OCI-LY3 (cell line): ENCODE measurements around the gene RNF157.

Source experiments
- H2AFZ ChIP-seq: fragments of 200-600, 300-600 bp; shearing (Covaris generic); 2 replicates; pipeline ENCODE4 v1.6.0; 2014; ENCODE audit warnings: antibody characterized with exemption, low read depth, low read length
- H3K27ac ChIP-seq: fragments of 200-600, 300-600 bp; sonication (generic); 2 replicates; pipeline ENCODE4 v1.5.1; 2014; ENCODE audit warnings: mild to moderate bottlenecking, low read length, moderate library complexity, mixed read lengths
- H3K27me3 ChIP-seq: fragments of 200-600, 300-600 bp; sonication (generic); 2 replicates; pipeline ENCODE4 v1.6.1; 2014; ENCODE audit warnings: low read depth, low read length, mixed read lengths
- H3K36me3 ChIP-seq: fragments of 200-600, 300-600 bp; sonication (generic); replicated peaks from 2 replicates; pipeline ENCODE3; 2014; ENCODE audit warnings: low read depth, low read length, mixed read lengths
- H3K4me1 ChIP-seq: fragments of 300-600, 200-600 bp; sonication (generic); 2 replicates; pipeline ENCODE4 v1.6.1; 2014; ENCODE audit warnings: low read length, mixed read lengths
- H3K4me2 ChIP-seq: fragments of 200-600, 300-600 bp; sonication (generic); 2 replicates; pipeline ENCODE4 v1.6.1; 2014; ENCODE audit warnings: low read length, mixed read lengths
- H3K4me3 ChIP-seq: fragments of 300-600, 200-600 bp; sonication (generic); 2 replicates; pipeline ENCODE4 v1.5.1; 2014; ENCODE audit warnings: antibody characterized with exemption, mild to moderate bottlenecking, low read length, moderate library complexity
- H3K79me2 ChIP-seq: fragments of 300-600, 200-600 bp; shearing (Covaris generic); 2 replicates; pipeline ENCODE4 v1.6.1; 2014; ENCODE audit warnings: mild to moderate bottlenecking, low read length, mixed read lengths
- H3K9ac ChIP-seq: fragments of 300-600, 200-600 bp; shearing (Covaris generic); 2 replicates; pipeline ENCODE4 v1.6.0; 2014; ENCODE audit warnings: mild to moderate bottlenecking, low read length, moderate library complexity
- H3K9me3 ChIP-seq: fragments of 200-600, 300-600 bp; shearing (Covaris generic); 2 replicates; pipeline ENCODE4 v1.6.1; 2014; ENCODE audit warnings: low read length, mixed read lengths; ENCODE audit not compliant: insufficient read depth
- H4K20me1 ChIP-seq: fragments of 200-600, 300-600 bp; sonication (generic); 2 replicates; pipeline ENCODE4 v1.6.1; 2016; ENCODE audit warnings: low read length, mixed read lengths; ENCODE audit not compliant: insufficient read depth
- CTCF ChIP-seq: fragments of 200-600, 300-600 bp; sonication (generic); IDR thresholded peaks from 2 replicates; pipeline ENCODE4 v1.5.1; 2014; ENCODE audit warnings: antibody characterized with exemption, low read length, low read depth
- EZH2phosphoT487 ChIP-seq: fragments of 200-600 bp; shearing (Covaris generic); IDR thresholded peaks from 2 replicates; pipeline ENCODE4 v1.6.1; 2018; ENCODE audit warnings: antibody characterized with exemption, mixed run types, low read depth

RNF157 gene

GRCh38 chr17:76200354-76200753, 39.9 kb downstream of the RNF157 start:
- no peak overlapping the region for H3K27ac ChIP-seq
- no peaks in the 10 kb centered on the region for H3K9me3 ChIP-seq
- no peaks in the 10 kb centered on the region for H3K36me3 ChIP-seq
- H3K79me2 ChIP-seq, result no peaks in the 10 kb centered on the region
- H4K20me1 ChIP-seq, result no peaks in the 10 kb centered on the region
- H3K9ac ChIP-seq, result no peak overlapping the region
- peaks cover 7% of the 10 kb centered on the region; the same call in 1 of the 2 replicates for H3K4me1 ChIP-seq
- no peak overlapping the region for H3K4me3 ChIP-seq
- no peak overlapping the region for H2AFZ ChIP-seq
- H3K27me3 ChIP-seq, result no peaks in the 10 kb centered on the region
- no peak for TF ChIP-seq EZH2phosphoT487
- TF ChIP-seq CTCF, result no peak
- H3K4me2 ChIP-seq, result no peak overlapping the region

- Histone ChIP-seq H3K9ac (no peak overlapping the region), H3K27ac (no peak overlapping the region), H3K79me2 (no peaks in the 10 kb centered on the region), H3K4me1 (peaks cover 7% of the 10 kb centered on the region; the same call in 1 of the 2 replicates), H3K9me3 (no peaks in the 10 kb centered on the region), H4K20me1 (no peaks in the 10 kb centered on the region), H2AFZ (no peak overlapping the region), H3K27me3 (no peaks in the 10 kb centered on the region), H3K4me2 (no peak overlapping the region), H3K4me3 (no peak overlapping the region), H3K36me3 (no peaks in the 10 kb centered on the region)
- TF ChIP-seq EZH2phosphoT487 (no peak), CTCF (no peak)
These were observed 40.8 kb downstream of the RNF157 start for GRCh38 chr17:76199469-76199868.

GRCh38 chr17:76198702-76199101, 41.6 kb downstream of the RNF157 start:
- H2AFZ ChIP-seq, result no peak overlapping the region
- H3K9ac ChIP-seq, result no peak overlapping the region
- H4K20me1 ChIP-seq, result no peaks in the 10 kb centered on the region
- H3K27me3 ChIP-seq, result no peaks in the 10 kb centered on the region
- no peaks in the 10 kb centered on the region for H3K9me3 ChIP-seq
- no peak overlapping the region for H3K4me3 ChIP-seq
- TF ChIP-seq EZH2phosphoT487, result no peak
- TF ChIP-seq CTCF, result no peak
- H3K36me3 ChIP-seq, result no peaks in the 10 kb centered on the region
- peaks cover 7% of the 10 kb centered on the region; the same call in 1 of the 2 replicates for H3K4me1 ChIP-seq
- H3K27ac ChIP-seq, result no peak overlapping the region
- no peak overlapping the region for H3K4me2 ChIP-seq
- no peaks in the 10 kb centered on the region for H3K79me2 ChIP-seq

- Histone ChIP-seq H3K36me3 (no peaks in the 10 kb centered on the region), H3K4me1 (peaks cover 10% of the 10 kb centered on the region), H3K4me3 (no peak overlapping the region), H2AFZ (no peak overlapping the region), H4K20me1 (no peaks in the 10 kb centered on the region), H3K4me2 (no peak overlapping the region), H3K9ac (no peak overlapping the region), H3K27ac (no peak overlapping the region), H3K27me3 (no peaks in the 10 kb centered on the region), H3K9me3 (no peaks in the 10 kb centered on the region), H3K79me2 (no peaks in the 10 kb centered on the region)
- no peak for TF ChIP-seq CTCF
- no peak for TF ChIP-seq EZH2phosphoT487
These were observed 42.4 kb downstream of the RNF157 start for GRCh38 chr17:76197911-76198310.
